H1 (cell line): ENCODE results near the gene PCSK9. TPM values are rescaled to one million over a fixed set of nuclear protein-coding genes. Genes with fewer than 3 reads are reported as not detected.

ENCODE experiments used
- CTCF ChIA-PET: fragments of 300-600 bp; sonication (Branson Sonifier 250); formaldehyde crosslinking; loops from one replicate; lab custom pipeline; 2021; ENCODE audit not compliant: partially characterized antibody; lab: Charles Lee
- POLR2A ChIA-PET: fragments of 300-600 bp; sonication (Branson Sonifier 250); formaldehyde crosslinking; loops from one replicate; lab custom pipeline; 2021; ENCODE audit warnings: inconsistent platforms; ENCODE audit not compliant: partially characterized antibody; lab: Charles Lee
- DNase-seq, 2 experiments: peaks; one replicate each; pipeline versions ENCODE4 v3.0.0 to v3.0.0-alpha.2; 2010 to 2022; ENCODE audit warnings: low spot score in 2 of 2, low read depth in 1 of 2, mixed read lengths in 1 of 2
- FAIRE-seq: peaks from 2 replicates; lab custom pipeline; 2011; peaks lifted over from hg19 to GRCh38; lab: Jason Lieb, UNC
- H2AFZ ChIP-seq: 2 replicates; pipeline ENCODE4 v1.8.1; 2012; ENCODE audit warnings: low read length, inconsistent platforms
- H2AK5ac ChIP-seq: 2 replicates; pipeline ENCODE4 v1.6.1; 2013; ENCODE audit warnings: low read depth, low read length
- H2BK120ac ChIP-seq: replicated peaks from 2 replicates; pipeline ENCODE3; 2013; ENCODE audit warnings: low read depth, low read length, inconsistent platforms
- H2BK12ac ChIP-seq: 2 replicates; pipeline ENCODE4 v1.6.1; 2013; ENCODE audit warnings: low read depth, low read length
- H2BK15ac ChIP-seq: 2 replicates; pipeline ENCODE4 v1.6.1; 2013; ENCODE audit warnings: low read length
- H2BK20ac ChIP-seq: 2 replicates; pipeline ENCODE4 v1.6.1; 2013; ENCODE audit warnings: low read length
- H2BK5ac ChIP-seq: 2 replicates; pipeline ENCODE4 v1.6.1; 2013; ENCODE audit warnings: low read depth, low read length
- H3K14ac ChIP-seq: 2 replicates; pipeline ENCODE4 v1.6.1; 2013; ENCODE audit warnings: inconsistent platforms; ENCODE audit not compliant: insufficient read length
- H3K18ac ChIP-seq: 2 replicates; pipeline ENCODE4 v1.6.1; 2013; ENCODE audit warnings: low read length; ENCODE audit errors: extremely low read depth
- H3K23ac ChIP-seq: 2 replicates; pipeline ENCODE4 v1.6.1; 2013; ENCODE audit warnings: inconsistent platforms; ENCODE audit not compliant: insufficient read length
- H3K23me2 ChIP-seq: 2 replicates; pipeline ENCODE4 v1.6.1; 2013; ENCODE audit warnings: low read depth, low read length
- H3K27ac ChIP-seq: 2 replicates; pipeline ENCODE4 v1.6.1; 2011; ENCODE audit warnings: low read depth, low read length, inconsistent platforms
- H3K27me3 ChIP-seq, 4 experiments: replicated peaks in 1 of 4; 1 replicate in 1 of 4; 2 replicates in 3 of 4; pipeline versions ENCODE4 v1.6.1 to v1.8.1; 2011 to 2013; ENCODE audit warnings: low read length in 3 of 4, mild to moderate bottlenecking in 3 of 4, inconsistent platforms in 2 of 4, mixed read lengths in 2 of 4, moderate library complexity in 1 of 4; ENCODE audit not compliant: control insufficient read depth in 3 of 4, insufficient read depth in 3 of 4; ENCODE audit errors: extremely low read depth in 1 of 4
- H3K36me3 ChIP-seq, 4 experiments: 2 replicates each; pipeline versions ENCODE4 v1.6.1 to v1.8.1; 2011 to 2013; ENCODE audit warnings: mild to moderate bottlenecking in 4 of 4, low read length in 3 of 4, moderate library complexity in 2 of 4, control low read depth in 1 of 4, inconsistent platforms in 1 of 4; ENCODE audit not compliant: insufficient read depth in 4 of 4, control insufficient read depth in 2 of 4
- H3K4ac ChIP-seq: replicated peaks from 2 replicates; pipeline ENCODE3; 2013; ENCODE audit warnings: low read length, low read depth, mixed read lengths, inconsistent platforms; ENCODE audit not compliant: insufficient read length
- H3K4me1 ChIP-seq, 4 experiments: replicated peaks in 1 of 4; 1 replicate in 1 of 4; 2 replicates in 3 of 4; pipeline versions ENCODE4 v1.6.1 to v1.8.1; 2011 to 2013; ENCODE audit warnings: low read length in 3 of 4, inconsistent platforms in 2 of 4, mixed read lengths in 1 of 4; ENCODE audit not compliant: insufficient read depth in 4 of 4, control insufficient read depth in 3 of 4
- H3K4me2 ChIP-seq, 2 experiments: 2 replicates each; pipeline versions ENCODE4 v1.6.1 to v1.8.1; 2011 to 2013; ENCODE audit warnings: low read depth in 2 of 2, low read length in 2 of 2, control low read depth in 1 of 2, inconsistent platforms in 1 of 2, mild to moderate bottlenecking in 1 of 2; ENCODE audit not compliant: insufficient read depth in 1 of 2
- H3K4me3 ChIP-seq, 4 experiments: fragments of 200-600, 300-600 bp in 1 of 4; sonication (generic), shearing (Covaris generic), sonication (Bioruptor Twin) in 1 of 4; 2 replicates each; pipeline versions ENCODE4 v1.5.1 to v1.8.1; 2011 to 2016; ENCODE audit warnings: low read length in 4 of 4, low read depth in 3 of 4, control low read depth in 2 of 4, inconsistent platforms in 2 of 4, mild to moderate bottlenecking in 2 of 4, mixed read lengths in 1 of 4, moderate library complexity in 1 of 4; ENCODE audit not compliant: insufficient read depth in 2 of 4; ENCODE audit errors: extremely low read depth in 1 of 4
- H3K56ac ChIP-seq: replicated peaks from 2 replicates; pipeline ENCODE3; 2013; ENCODE audit warnings: low read depth, mild to moderate bottlenecking, mixed read lengths, low read length, inconsistent platforms; ENCODE audit not compliant: insufficient read length
- H3K79me1 ChIP-seq: 2 replicates; pipeline ENCODE4 v1.6.1; 2013; ENCODE audit warnings: low read depth, low read length, control low read depth
- H3K79me2 ChIP-seq, 2 experiments: 2 replicates each; pipeline versions ENCODE4 v1.6.1 to v1.8.1; 2012 to 2013; ENCODE audit warnings: low read length in 2 of 2, mild to moderate bottlenecking in 2 of 2, inconsistent platforms in 1 of 2; ENCODE audit not compliant: insufficient read depth in 2 of 2, control insufficient read depth in 1 of 2
- H3K9ac ChIP-seq, 4 experiments: replicated peaks in 1 of 4; 1 replicate in 1 of 4; 2 replicates in 3 of 4; pipeline versions ENCODE4 v1.6.1 to v1.8.1; 2011 to 2013; ENCODE audit warnings: low read depth in 3 of 4, low read length in 3 of 4, control low read depth in 2 of 4, mild to moderate bottlenecking in 2 of 4, moderate library complexity in 2 of 4, inconsistent platforms in 1 of 4; ENCODE audit errors: extremely low read depth in 1 of 4
- H3K9me3 ChIP-seq, 2 experiments: 2 replicates each; pipeline versions ENCODE4 v1.6.1 to v1.8.1; 2012 to 2013; ENCODE audit warnings: mild to moderate bottlenecking in 2 of 2, moderate library complexity in 2 of 2, control low read depth in 1 of 2, inconsistent platforms in 1 of 2, low read depth in 1 of 2, low read length in 1 of 2, mixed read lengths in 1 of 2; ENCODE audit not compliant: insufficient read depth in 2 of 2
- H4K20me1 ChIP-seq, 2 experiments: replicated peaks in 1 of 2; 2 replicates each; pipeline versions ENCODE3 to v1.8.1; 2011 to 2013; ENCODE audit warnings: inconsistent platforms in 2 of 2, low read length in 2 of 2, mild to moderate bottlenecking in 1 of 2; ENCODE audit not compliant: insufficient read depth in 2 of 2, control insufficient read depth in 1 of 2
- H4K5ac ChIP-seq: 2 replicates; pipeline ENCODE4 v1.6.1; 2013; ENCODE audit warnings: low read length, low read depth, mixed read lengths, inconsistent platforms; ENCODE audit not compliant: insufficient read length
- H4K8ac ChIP-seq: 2 replicates; pipeline ENCODE4 v1.8.0; 2013; ENCODE audit warnings: mild to moderate bottlenecking, moderate library complexity, low read length, inconsistent platforms; ENCODE audit not compliant: insufficient read depth; ENCODE audit errors: extremely low read depth
- H4K91ac ChIP-seq: replicated peaks from 2 replicates; pipeline ENCODE3; 2013; ENCODE audit warnings: low read length, mixed read lengths, inconsistent platforms; ENCODE audit not compliant: insufficient read length
- JUND ChIP-seq: IDR thresholded peaks from 2 replicates; pipeline ENCODE4 v1.6.1; 2011; ENCODE audit warnings: mild to moderate bottlenecking, improper control_type of control experiment, low read length
- POLR2AphosphoS5 ChIP-seq: IDR thresholded peaks from 2 replicates; pipeline ENCODE4 v1.6.1; 2011; ENCODE audit warnings: low read depth, low read length
- TAF7 ChIP-seq: optimal IDR thresholded peaks from 2 replicates; pipeline ENCODE3; 2011; ENCODE audit warnings: low read depth, mild to moderate bottlenecking, inconsistent platforms, low read length, moderate library complexity, borderline replicate concordance
- WGBS, 2 experiments: shearing (Covaris generic) in 1 of 2; methylation state at CpG; one replicate each; pipeline versions ENCODE4 v1.1.6 to v1.1.7; 2013 to 2015; ENCODE audit warnings: low lambda C conversion rate in 2 of 2, mixed read lengths in 2 of 2, inconsistent platforms in 1 of 2, low coverage in 1 of 2, missing lambda C conversion rate in 1 of 2; ENCODE audit not compliant: insufficient replicate concordance in 2 of 2, insufficient coverage in 1 of 2, insufficient read length in 1 of 2; ENCODE audit errors: extremely low coverage in 1 of 2, missing lambda C conversion rate in 1 of 2; 5-methylcytosine and 5-hydroxymethylcytosine counted together
- polyA plus RNA-seq, 7 experiments: library from polyadenylated mRNA; depleted of rRNA in 3 of 7; stranded (reverse) in 5 of 7; unstranded in 2 of 7; fragments of >200 nt in 5 of 7; fragments of 200-250 nt in 2 of 7; gene quantifications; 1 replicate in 5 of 7; 2 replicates in 1 of 7; 4 replicates in 1 of 7; pipeline versions ENCODE4 v1.2.1 to v1.2.3, GENCODE V29; 2011 to 2013; ENCODE audit warnings: missing spikeins in 2 of 7, mixed read lengths in 2 of 7
- total RNA-seq: library from RNA; stranded (reverse); fragmentation: NEBNext Ultra II Directional; extraction: Animal tissue kit (Norgen Biotek cat#: 25700); gene quantifications from 2 replicates; pipeline ENCODE4 v1.2.1, GENCODE V29; 2021
- TF ChIP-seq, protein P1 (sequence below), 3 experiments: IDR thresholded peaks; 1 replicate in 2 of 3; 2 replicates in 1 of 3; pipeline versions ENCODE4 v1.5.1 to v1.6.1; 2011; ENCODE audit warnings: low read length in 3 of 3, mild to moderate bottlenecking in 3 of 3, inconsistent platforms in 2 of 3, low read depth in 1 of 3, moderate library complexity in 1 of 3; ENCODE audit not compliant: insufficient read depth in 1 of 3; ENCODE audit errors: control extremely low read depth in 1 of 3

PCSK9 gene
- total and polyA plus RNA-seq, 2 of the 8 experiments (the other 6 are each of a cell fraction or from before 2014, with no cell fraction given), result 22.3 to 32.3 TPM

GRCh38 chr1:55048453-55049270, 9.3 kb downstream of the PCSK9 start:
- Histone ChIP-seq H4K20me1 (peaks cover 0 to 31% of the 10 kb centered on the region in 2 experiments), H2BK12ac (no peak overlapping the region)
- TF ChIP-seq POLR2AphosphoS5 (no peak), TAF7 (no peak), JUND (no peak)
- TF ChIP-seq, protein P1, sequence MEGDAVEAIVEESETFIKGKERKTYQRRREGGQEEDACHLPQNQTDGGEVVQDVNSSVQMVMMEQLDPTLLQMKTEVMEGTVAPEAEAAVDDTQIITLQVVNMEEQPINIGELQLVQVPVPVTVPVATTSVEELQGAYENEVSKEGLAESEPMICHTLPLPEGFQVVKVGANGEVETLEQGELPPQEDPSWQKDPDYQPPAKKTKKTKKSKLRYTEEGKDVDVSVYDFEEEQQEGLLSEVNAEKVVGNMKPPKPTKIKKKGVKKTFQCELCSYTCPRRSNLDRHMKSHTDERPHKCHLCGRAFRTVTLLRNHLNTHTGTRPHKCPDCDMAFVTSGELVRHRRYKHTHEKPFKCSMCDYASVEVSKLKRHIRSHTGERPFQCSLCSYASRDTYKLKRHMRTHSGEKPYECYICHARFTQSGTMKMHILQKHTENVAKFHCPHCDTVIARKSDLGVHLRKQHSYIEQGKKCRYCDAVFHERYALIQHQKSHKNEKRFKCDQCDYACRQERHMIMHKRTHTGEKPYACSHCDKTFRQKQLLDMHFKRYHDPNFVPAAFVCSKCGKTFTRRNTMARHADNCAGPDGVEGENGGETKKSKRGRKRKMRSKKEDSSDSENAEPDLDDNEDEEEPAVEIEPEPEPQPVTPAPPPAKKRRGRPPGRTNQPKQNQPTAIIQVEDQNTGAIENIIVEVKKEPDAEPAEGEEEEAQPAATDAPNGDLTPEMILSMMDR (IDR thresholded peaks at IDR 0.05; ENCODE audit: control extremely low read depth in 1 of 3, insufficient read depth in 1 of 3, low read depth in 1 of 3, low read length in 3 of 3), result peak in 1 of 3 experiments; percentile 1; a peak in 1 of 4 replicates
- TF ChIP-seq, all 59 proteins: peak for 1
- Histone ChIP-seq H3K9ac (no peak overlapping the region), H3K18ac (no peak overlapping the region), H2BK120ac (no peak overlapping the region), H3K4ac (no peak overlapping the region), H2BK5ac (no peak overlapping the region), H2AK5ac (no peak overlapping the region), H3K4me3 (no peak overlapping the region), H3K14ac (no peak overlapping the region), H3K23me2 (no peaks in the 10 kb centered on the region), H4K5ac (no peak overlapping the region), H4K8ac (no peak overlapping the region; the same call in 1 of the 2 replicates), H4K91ac (no peak overlapping the region), H2BK20ac (no peak overlapping the region), H3K36me3 (peaks cover 0 to 17% (median 2%) of the 10 kb centered on the region in 4 experiments; a peak in 3 of 8 replicates), H3K27me3 (no peaks in the 10 kb centered on the region), H3K27ac (no peak overlapping the region), H3K79me2 (no peaks in the 10 kb centered on the region), H2BK15ac (no peak overlapping the region), H3K79me1 (no peaks in the 10 kb centered on the region; the same call in none of the 2 replicates), H3K9me3 (no peaks in the 10 kb centered on the region), H3K4me1 (no peaks in the 10 kb centered on the region; a peak in 1 of 7 replicates), H3K4me2 (no peak overlapping the region), H3K23ac (no peak overlapping the region), H3K56ac (no peak overlapping the region), H2AFZ (no peak overlapping the region)
- DNase-seq, result no peak
- FAIRE-seq, result no peak
- ChIA-PET POLR2A (no interaction called here), CTCF (interaction anchor here (0.8 to 4.3 kb wide), 16 partner anchors 8 to 103 kb away, joined by 3 to 31 read pairs (median 6); partner anchors contain the start of gene PCSK9)
- WGBS, 2 experiments, result 89% methylated on average over 11 of the region's 11 CpGs; no CpG with 5 or more reads in 1 of the 2 experiments
